Thyroid gland (tissue), 4 donors: Measurements from ENCODE around the gene SLC48A1. TPM values are rescaled to one million over a fixed set of nuclear protein-coding genes. Genes with fewer than 3 reads are reported as not detected.

Experiments used
- DNase-seq, 2 donors: peaks; one replicate each; pipeline ENCODE4 v3.0.0-alpha.2; 2019
- H3K27ac ChIP-seq, 3 donors: fragments of 200-600 bp; sonication (generic); 1 replicate in 2 of 3; 2 replicates in 1 of 3; pipeline ENCODE4 v1.5.1; 2016 to 2019; ENCODE audit warnings: mild to moderate bottlenecking in 1 of 3, moderate library complexity in 1 of 3
- H3K27me3 ChIP-seq: fragments of 200-600 bp; sonication (generic); one replicate; pipeline ENCODE4 v1.5.1; 2019
- H3K36me3 ChIP-seq, 2 donors: fragments of 200-600 bp; sonication (generic); one replicate each; pipeline ENCODE4 v1.5.1; 2016 to 2019
- H3K4me1 ChIP-seq, 2 donors: fragments of 200-600 bp; sonication (generic); one replicate each; pipeline ENCODE4 v1.5.1; 2017 to 2019
- H3K4me3 ChIP-seq, 3 donors: fragments of 200-600 bp; sonication (generic); replicated peaks in 1 of 3; 1 replicate in 2 of 3; 2 replicates in 1 of 3; pipeline ENCODE4 v1.5.1; 2016; ENCODE audit warnings: mild to moderate bottlenecking in 1 of 3
- H3K9me3 ChIP-seq: fragments of 200-600 bp; sonication (generic); one replicate; pipeline ENCODE4 v1.5.1; 2017
- CTCF ChIP-seq, 6 experiments: fragments of 200-600 bp in 3 of 6; fragments of 450-650 bp in 3 of 6; sonication (generic) in 3 of 6; IDR thresholded peaks; one replicate each; pipeline ENCODE4 v1.5.1; 2016 to 2019; ENCODE audit warnings: antibody characterized with exemption in 6 of 6, mild to moderate bottlenecking in 2 of 6, inconsistent platforms in 1 of 6, moderate library complexity in 1 of 6
- POLR2A ChIP-seq, 2 donors: fragments of 450-650 bp; IDR thresholded peaks; one replicate each; pipeline ENCODE4 v1.6.1; 2017; ENCODE audit warnings: antibody characterized with exemption in 2 of 2, mild to moderate bottlenecking in 2 of 2, moderate library complexity in 1 of 2
- WGBS, 2 donors: methylation state at CpG; one replicate each; pipeline ENCODE4 v1.1.5; 2017; 5-methylcytosine and 5-hydroxymethylcytosine counted together
- intact Hi-C: fragments of 100-400 bp; cut with DNase I; formaldehyde crosslinking; loops from one replicate; pipeline ENCODE4 v1.15.1; 2023
- total RNA-seq, 4 donors: library from RNA; depleted of rRNA; stranded (reverse); fragments of >200 nt; gene quantifications; one replicate each; pipeline ENCODE4 v1.2.3, GENCODE V29; 2016

The SLC48A1 gene
- total RNA-seq, 4 donors from 2014 or later: 59.3 to 276 (median 187) TPM

GRCh38 chr12:47746073-47746472 is 27.0 kb upstream of the SLC48A1 start:
- Histone ChIP-seq H3K27me3 (no peaks in the 10 kb centered on the region), H3K36me3 (peaks cover 45 to 46% of the 10 kb centered on the region in 2 donors), H3K27ac (peak overlapping the region; percentile 53 to 75 (median 71)), H3K4me1 (peaks cover 23 to 38% of the 10 kb centered on the region in 2 donors), H3K4me3 (no peak overlapping the region), H3K9me3 (no peaks in the 10 kb centered on the region)
- 77 to 84% methylated on average over 5 of the region's 5 CpGs for WGBS, 2 donors
- DNase-seq: no peak
- intact Hi-C loops: no loop called here
- no peak for TF ChIP-seq CTCF (IDR thresholded peaks at IDR 0.05)

- DNase-seq: no peak
- Histone ChIP-seq H3K36me3 (peaks cover 45 to 51% of the 10 kb centered on the region in 2 donors), H3K27me3 (no peaks in the 10 kb centered on the region), H3K9me3 (no peaks in the 10 kb centered on the region), H3K4me1 (peaks cover 18 to 33% of the 10 kb centered on the region in 2 donors), H3K4me3 (no peak overlapping the region), H3K27ac (peak overlapping the region in 2 of 3 donors; percentile 53 to 71)
- intact Hi-C loops: no loop called here
- 89 to 94% methylated on average over 1 to 6 of the region's 7 CpGs for WGBS, 2 donors
- no peak for TF ChIP-seq CTCF (IDR thresholded peaks at IDR 0.05)
- no peak for TF ChIP-seq POLR2A (IDR thresholded peaks at IDR 0.05)
Observed at GRCh38 chr12:47746523-47746922, 26.5 kb upstream of the SLC48A1 start.

- Histone ChIP-seq H3K36me3 (peaks cover 45 to 53% of the 10 kb centered on the region in 2 donors), H3K4me1 (peaks cover 15 to 30% of the 10 kb centered on the region in 2 donors), H3K27ac (peak overlapping the region in 1 of 3 donors; percentile 53), H3K27me3 (no peaks in the 10 kb centered on the region), H3K4me3 (no peak overlapping the region), H3K9me3 (no peaks in the 10 kb centered on the region)
- no peak for TF ChIP-seq CTCF (IDR thresholded peaks at IDR 0.05)
- WGBS, 2 donors: 86 to 92% methylated on average over 4 of the region's 4 CpGs
- DNase-seq: no peak
- intact Hi-C loops: no loop called here
Observed at GRCh38 chr12:47747126-47747525, 25.9 kb upstream of the SLC48A1 start.

GRCh38 chr12:47747596-47748506 is 25.2 kb upstream of the SLC48A1 start:
- Histone ChIP-seq H3K27me3 (no peaks in the 10 kb centered on the region), H3K4me3 (no peak overlapping the region), H3K27ac (no peak overlapping the region), H3K4me1 (peaks cover 21 to 37% of the 10 kb centered on the region in 2 donors), H3K9me3 (no peaks in the 10 kb centered on the region), H3K36me3 (peaks cover 45 to 53% of the 10 kb centered on the region in 2 donors)
- 82 to 96% methylated on average over 11 to 12 of the region's 14 CpGs for WGBS, 2 donors
- TF ChIP-seq POLR2A (IDR thresholded peaks at IDR 0.05): no peak
- no peak for TF ChIP-seq CTCF (IDR thresholded peaks at IDR 0.05)
- no peak for DNase-seq
- intact Hi-C loops: no loop called here

GRCh38 chr12:47748507-47748828 is 24.6 kb upstream of the SLC48A1 start:
- 63 to 100% methylated on average over 1 of the region's 1 CpG for WGBS, 2 donors
- DNase-seq: no peak
- no peak overlapping the region for H3K27ac ChIP-seq
- intact Hi-C loops: no loop called here
- peaks cover 45 to 53% of the 10 kb centered on the region in 2 donors for H3K36me3 ChIP-seq
- TF ChIP-seq POLR2A (IDR thresholded peaks at IDR 0.05): no peak
- TF ChIP-seq CTCF (IDR thresholded peaks at IDR 0.05): no peak
- no peaks in the 10 kb centered on the region for H3K27me3 ChIP-seq
- H3K4me3 ChIP-seq: no peak overlapping the region
- H3K9me3 ChIP-seq: no peaks in the 10 kb centered on the region
- H3K4me1 ChIP-seq: peaks cover 27 to 43% of the 10 kb centered on the region in 2 donors
